T-helper 1 cell (primary cell): ENCODE data around the gene NAV3.

Source experiments
- DNase-seq, 5 donors: peaks; one replicate each; pipeline ENCODE4 v3.0.0-alpha.2; 2012 to 2020

NAV3 gene

DNA sequence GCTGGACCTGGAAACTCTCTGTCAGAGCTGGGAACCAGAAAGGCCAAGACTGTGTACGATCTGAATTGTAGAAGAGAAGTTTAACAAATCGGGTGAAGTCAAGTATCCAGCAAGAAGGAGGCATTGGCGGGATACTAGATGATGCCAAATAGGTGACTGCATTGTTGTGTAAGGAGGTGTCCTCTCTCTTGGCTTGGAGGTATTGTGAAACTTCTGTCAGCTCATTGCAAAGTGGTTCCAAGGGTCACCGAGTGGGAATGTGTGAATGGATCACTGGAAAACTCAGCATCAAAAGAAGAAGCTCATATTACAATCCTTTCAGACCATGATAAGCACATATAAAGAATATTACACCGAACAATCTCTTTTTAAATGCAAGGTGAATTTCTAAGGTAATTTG lies 11.7 kb downstream of the NAV3 start:
- no peak for DNase-seq

DNA sequence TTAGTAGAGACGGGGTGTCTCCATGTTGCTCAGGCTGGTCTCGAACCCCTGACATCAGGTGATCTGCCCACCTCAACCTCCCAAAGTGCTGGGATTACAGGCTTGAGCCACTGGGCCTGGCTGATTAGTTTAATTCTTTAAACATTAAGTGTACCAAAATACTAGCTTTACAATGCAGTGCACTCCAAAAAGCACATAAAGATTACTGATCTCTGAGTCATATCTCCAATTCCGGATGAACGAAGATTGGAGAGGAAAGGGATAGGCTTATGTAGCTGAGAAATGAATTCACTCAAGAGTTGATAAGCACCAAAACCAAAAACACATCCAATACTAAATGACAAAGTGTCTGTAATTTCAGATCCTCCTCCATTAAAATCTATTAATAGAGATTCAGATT lies 15.1 kb downstream of the NAV3 start:
- no peak for DNase-seq

DNA sequence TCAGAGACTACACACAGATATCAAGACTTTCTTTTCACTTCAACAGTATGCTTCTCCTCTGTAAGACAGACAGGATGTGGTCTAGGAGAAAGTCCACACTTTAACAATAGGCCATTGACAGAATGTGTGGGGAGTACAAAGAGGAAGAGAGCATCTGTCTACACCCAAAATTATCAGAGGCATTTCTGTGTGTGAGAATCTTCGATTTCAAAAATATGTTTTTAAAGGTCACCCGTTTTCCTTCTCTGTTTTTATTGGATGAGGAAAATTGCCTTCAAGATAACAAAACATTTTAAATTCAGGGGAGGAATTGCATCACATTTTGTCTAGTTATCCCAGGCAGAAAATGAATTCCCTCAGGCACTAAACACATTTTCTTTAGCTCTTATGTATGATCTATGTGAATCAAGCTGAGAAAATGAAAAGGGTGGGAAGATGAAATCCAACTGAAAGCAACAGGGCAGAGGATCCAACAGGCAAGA lies 16.4 kb downstream of the NAV3 start:
- no peak for DNase-seq

DNA sequence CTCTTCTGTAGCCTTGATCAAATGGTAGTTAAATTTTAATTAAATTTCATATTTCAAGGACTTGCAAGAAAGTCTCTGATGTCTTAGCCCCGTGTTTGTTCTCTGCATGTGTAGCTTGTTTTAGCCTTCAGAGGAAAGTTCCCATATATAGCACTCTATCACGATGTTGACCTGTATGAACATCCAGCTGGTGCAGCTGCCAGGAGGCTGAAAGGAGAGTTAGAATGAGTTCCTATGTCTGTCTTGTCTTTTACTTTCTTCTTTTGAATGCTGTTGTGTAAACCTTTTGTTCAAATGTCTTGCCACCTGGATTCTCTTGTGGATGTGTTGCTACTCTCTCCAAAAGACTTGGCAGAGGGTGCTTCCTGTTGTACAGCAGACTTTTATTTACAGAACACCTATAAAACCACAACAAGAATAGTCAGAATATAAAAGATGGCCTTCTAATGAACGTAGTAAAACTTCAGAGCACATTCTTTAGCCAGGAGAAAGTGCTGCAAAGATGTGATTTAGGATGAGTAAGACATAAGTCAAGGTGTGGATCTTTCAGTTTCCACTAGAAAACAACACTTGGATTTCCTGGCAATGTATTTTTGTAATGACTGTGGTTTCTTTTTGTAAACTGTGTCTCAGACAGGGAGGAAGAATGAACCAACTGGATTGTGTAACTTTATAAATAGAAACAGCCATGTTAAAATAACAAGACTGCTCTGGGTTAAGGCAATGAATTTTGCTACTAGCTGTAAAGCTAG lies 17.2 kb downstream of the NAV3 start:
- DNase-seq: no peak

DNA sequence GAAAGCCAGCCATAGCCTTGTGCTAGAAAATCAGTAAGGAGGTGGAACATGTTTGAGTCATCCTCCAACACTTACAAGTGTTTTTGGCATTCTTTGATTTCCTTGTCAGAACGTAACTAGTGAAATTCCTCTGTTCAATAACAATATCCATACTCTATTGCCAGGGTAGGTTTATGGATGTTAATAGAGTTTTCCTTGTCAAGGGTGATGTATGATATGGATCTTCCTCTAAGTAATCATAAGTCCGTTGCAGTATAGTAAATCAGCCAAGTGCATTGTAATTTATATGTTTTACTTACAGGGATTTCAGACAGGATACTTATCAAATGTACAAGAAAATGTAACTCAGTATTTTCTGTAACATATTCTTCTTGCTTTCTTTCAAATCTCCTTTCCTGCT lies 19.4 kb downstream of the NAV3 start:
- DNase-seq: no peak

DNA sequence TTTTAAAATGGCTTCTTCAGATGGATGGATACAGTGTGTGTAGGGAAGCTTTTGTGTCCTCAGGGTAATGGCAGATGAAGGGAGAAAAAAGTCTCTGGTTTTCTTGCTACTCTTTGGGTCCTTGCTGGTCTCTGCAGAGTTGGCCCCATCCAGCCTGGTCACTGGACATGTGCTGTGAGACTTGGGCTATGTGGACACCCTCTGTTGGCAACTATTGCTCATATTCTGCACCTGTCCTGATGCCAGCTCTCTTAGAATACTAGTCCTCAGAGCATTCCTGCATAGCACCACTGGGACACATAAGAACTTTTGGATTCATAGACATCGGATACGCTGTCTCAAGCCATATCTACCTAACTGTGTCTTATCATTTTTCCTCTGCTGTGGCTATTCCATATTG lies 20.0 kb downstream of the NAV3 start:
- DNase-seq: no peak

DNA sequence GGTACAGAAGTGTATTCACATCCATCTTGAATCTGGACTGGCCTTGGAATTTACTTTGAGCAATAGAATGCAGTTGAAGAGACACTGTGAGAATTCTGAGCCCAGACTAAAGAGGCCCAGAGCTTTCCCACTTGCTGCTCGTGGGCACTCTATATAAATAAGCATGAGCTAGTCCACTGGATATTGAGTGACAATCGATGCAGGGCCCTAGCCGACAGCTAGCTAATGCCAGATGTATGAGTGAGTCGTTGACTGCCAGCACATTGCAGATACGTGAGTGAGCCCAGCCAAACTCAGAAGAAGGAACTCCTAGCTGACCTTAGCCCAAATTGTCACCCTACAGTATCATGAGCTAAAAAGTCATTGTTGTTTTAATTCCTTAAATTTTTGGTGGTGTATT lies 24.9 kb downstream of the NAV3 start:
- no peak for DNase-seq

DNA sequence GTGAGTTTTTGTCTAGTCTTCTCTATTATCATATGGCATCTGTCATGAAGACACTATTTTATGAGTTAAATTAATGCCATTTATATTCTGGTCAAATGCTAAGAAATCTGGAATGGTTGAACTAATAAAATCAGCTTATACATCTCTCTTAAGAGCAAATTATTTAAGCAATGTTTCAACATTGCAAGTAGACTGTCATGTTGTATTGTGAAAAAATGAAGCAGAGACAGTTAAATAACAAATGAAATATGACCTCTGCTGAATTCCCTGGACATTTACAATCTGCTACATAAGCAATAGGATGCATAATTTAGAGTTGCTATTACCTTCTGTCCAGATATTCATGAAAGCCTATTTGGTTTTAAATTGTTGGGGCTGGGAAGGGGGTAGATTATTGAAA lies 30.6 kb downstream of the NAV3 start:
- DNase-seq: no peak

DNA sequence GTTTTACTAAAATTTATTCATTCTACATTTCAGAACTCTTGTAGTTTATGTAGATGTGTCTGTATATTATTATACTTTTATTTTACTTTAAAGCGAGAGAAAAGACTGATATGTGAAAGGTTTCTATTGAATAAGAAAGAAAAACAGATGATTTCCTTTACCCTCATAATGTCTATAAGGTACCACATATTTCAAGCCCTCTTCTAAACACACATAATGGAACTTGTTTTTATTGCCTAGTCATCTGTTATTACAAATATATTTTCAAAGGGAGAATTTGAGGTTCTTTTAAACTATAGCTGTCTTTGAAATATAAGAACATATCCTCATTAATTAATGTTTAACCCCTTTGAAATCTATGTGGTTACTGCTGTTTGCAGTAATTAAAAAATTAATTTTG lies 34.5 kb downstream of the NAV3 start:
- DNase-seq: no peak

DNA sequence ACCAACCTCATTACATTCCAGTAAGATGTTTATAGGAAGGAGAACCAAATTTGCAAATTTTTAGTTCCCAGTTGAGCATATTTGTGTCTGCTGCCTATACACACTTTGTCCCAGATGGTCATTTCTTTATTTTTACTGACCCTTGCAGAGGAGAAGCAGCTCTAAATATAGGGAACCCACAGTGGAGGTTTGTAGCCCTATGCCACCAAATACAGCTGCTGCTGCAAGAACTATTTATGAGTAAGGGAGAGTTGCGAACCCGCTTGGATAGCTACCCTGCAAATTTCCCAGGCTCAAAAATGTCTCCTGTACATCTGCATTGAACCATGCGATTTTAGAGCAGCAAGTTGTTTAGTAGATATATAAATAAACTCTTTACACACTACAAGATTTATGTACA lies 48.2 kb downstream of the NAV3 start:
- no peak for DNase-seq

DNA sequence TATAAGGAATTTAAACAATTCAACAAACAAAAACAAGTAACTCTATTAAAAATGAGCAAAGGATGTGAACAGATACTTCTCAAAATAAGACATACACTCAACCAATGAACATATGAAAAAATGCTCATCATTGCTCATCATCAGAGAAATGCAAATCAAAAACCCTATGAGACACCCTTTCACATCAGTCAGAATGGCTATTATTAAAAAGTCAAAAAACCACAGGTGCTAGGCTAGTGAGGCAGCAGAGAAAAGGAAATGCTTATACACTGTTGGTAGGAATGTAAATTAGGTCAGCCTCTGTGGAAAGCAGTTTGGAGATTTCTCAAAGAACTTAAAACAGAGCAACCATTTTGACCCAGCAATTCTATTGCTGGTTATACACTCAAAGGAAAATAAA lies 52.0 kb downstream of the NAV3 start:
- no peak for DNase-seq

DNA sequence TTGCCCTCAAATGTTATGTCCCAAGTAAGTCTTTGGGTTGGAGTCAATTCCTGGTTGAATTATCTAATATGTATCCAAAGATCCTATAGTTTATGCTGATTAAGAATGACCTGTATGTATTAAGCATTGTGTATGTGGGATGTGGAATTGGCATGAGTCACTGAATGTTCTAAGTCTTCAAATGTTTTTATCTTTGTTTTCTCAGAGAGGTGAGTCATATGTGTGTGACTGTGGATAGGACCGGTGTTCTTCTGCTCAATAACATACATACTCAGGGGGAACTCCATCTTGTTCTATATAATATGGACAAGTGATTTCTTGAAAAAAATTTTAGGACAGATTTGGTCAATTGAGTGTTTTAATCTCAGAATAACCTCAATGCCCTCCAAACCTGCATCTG lies 57.9 kb downstream of the NAV3 start:
- DNase-seq: no peak

DNA sequence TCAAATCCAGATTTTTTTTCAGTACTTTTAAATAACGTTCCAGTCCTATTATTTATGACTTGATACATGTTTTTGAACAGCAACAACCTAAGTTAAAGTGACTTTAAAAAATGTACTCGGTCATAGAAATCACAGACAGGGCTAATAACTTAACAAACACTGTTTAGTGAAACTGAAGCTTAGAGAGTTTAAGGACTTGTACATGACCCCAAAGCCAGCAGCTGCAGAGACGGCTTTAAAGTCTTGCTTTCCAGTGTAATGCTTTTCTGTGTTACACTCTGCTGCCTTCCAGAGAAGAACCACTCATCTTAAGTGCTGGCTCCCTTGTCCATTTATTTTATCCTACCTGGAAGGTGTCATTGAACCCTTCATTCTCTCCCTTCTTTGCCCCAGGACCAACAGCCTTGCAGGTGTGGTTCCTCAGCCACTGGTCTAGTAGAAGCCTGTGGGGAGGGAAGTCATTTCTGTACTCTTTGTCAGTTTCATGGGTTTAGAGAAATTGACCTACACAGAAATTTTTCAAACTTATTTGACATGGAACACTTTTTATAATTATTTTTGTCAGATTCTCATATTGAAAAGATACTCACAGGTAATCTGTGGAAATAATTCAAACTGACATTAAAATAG lies 60.9 kb downstream of the NAV3 start:
- DNase-seq: no peak

DNA sequence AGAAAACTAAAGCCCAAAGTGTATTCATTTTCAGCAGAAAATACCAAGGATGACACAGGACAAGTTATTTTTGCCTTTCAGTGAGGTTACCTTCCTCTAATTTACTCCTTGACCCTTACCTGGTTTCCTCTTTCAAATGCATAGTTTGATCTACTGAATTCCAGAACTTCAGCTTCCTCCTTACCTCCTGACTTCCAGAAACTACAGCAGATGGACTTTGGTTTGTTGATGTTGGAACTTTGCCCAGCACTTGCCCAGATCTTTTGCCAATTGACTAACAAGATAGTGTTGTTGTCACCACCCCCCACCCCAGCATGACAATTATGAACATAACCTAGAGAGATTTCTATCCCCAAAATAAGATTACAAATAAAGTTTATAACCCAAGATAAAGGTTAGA lies 63.2 kb downstream of the NAV3 start:
- DNase-seq: no peak

DNA sequence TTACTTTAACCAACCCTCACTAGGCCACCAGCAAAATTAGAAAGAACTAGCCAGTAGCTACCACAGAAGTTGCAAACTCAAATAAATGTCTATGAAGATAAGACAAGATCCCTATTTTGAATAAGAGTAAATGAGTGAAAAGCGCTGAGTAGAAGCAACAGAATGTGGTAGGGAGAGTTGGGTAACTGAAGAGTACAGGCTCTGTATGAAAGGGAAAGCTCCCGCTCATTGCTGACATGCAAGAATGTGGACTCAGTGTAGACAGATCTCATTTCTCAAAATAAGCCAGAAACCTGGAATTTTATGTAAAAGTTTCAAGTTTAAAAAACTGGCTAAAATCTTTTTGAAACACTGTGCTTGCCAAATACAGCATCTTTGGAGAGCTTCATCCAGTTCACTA lies 63.9 kb downstream of the NAV3 start:
- no peak for DNase-seq

DNA sequence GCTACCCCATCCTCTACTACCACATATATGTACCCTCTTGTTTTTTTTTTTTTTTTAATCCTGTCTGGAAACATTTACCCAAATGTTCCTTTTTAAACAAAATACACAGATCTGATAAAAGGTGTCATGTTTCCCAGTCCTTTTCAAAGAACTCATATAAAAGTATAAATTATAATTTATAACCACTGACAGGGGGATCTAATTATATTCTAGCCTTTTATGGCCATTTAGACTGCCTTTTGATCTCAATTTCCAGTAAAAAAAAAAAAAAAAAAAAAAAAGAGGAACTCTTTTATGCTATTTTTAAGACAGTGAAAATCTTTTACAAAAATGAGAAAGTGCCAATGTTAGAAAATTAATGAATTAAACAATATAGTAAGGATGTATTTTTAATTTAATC lies 65.0 kb downstream of the NAV3 start:
- no peak for DNase-seq

DNA sequence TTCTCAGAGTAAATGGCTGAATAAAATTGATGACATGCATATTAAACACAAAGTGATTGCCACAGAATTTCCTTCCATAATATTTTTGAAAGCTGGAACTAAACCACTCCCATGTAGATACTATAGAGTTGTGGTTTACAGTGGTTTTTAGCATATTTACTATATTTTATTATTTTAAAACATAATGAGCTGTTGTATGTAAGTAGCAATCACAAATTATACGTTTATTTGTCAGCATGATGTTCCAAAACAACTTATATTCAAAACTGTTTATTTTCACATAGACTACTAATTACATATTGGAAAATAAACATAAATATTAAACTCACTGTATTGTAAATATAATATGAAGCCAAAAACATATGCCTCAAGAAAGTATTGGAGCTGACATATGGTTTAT lies 77.2 kb downstream of the NAV3 start:
- DNase-seq: no peak

DNA sequence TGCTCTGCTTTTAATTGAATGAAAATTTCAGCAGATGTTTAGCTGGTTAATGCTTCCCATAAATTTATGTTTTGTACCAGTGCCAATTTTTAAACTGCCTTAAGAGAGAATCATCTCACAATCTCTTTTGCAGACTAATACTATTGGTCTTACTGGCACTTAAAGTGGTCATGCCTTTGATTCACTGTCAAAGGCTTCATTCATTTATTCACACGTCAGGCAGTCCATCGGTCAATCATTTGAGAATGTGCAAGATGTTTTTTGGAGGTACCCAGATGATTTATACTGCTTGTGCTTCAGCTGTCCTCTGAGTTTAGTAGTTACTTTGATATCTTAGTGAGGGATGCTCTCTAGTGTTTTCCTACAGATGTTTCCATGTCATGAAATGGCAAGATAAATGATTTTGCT lies 83.4 kb downstream of the NAV3 start:
- DNase-seq: no peak

DNA sequence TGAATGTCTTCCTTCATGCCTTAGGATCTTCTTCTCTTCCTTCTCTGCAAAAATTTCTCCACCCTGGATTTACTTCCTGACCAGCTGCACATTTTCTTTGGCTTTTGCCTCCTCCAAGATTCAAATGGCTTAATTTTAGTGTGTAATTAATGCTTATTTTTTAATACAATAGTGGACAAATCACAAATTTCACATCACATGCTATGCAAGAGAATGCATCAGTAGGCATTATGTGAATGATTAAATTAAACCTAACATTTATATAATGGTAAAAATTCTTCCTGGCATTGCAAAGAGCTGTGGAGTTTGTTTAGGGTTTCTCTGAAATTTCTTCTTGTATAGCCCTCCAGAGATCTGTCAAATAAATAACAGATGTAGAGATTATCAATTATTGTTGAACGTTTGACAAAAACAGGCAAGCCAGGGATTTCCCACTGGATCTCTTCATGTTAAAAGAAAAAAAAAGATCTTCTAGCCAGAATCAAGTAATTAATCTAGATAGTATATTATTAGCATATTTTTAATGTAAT lies 84.4 kb downstream of the NAV3 start:
- DNase-seq: no peak

DNA sequence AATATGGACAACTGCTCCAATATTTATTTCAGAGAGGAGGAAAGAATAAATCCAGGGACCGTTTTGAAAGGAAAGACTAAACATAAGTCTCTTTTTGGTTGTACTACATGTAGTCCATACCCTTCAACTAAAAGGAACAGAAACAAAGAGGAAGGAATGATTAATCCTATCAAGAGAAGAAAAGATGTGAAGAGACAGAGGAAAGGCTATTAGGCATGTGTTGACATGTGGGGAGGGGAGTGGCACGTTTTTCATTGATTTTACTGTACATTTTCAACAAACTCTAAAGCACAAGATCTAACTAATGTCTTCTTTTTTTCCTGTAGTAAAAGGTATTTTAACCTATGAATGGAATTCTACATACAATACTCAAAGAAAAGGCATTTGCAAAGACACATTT lies 85.6 kb downstream of the NAV3 start:
- no peak for DNase-seq

DNA sequence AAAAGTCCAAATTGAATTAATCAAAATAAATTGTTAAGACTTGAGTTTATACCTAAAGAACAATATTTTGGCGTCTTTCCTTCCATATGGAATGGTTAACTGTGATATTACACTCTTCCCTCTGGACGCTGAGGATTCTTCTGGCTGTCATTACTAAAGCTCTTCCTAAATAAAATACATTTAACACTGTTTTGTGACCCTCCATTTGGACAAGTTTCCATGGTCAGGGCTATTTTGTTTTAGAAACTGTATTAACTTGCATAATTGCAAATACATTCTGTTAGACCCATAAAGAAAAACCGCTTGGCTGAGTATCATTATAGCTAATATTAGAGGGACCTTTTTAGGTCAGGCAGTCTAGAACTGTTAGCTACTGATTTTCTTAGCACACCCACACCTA lies 87.4 kb downstream of the NAV3 start:
- DNase-seq: no peak

DNA sequence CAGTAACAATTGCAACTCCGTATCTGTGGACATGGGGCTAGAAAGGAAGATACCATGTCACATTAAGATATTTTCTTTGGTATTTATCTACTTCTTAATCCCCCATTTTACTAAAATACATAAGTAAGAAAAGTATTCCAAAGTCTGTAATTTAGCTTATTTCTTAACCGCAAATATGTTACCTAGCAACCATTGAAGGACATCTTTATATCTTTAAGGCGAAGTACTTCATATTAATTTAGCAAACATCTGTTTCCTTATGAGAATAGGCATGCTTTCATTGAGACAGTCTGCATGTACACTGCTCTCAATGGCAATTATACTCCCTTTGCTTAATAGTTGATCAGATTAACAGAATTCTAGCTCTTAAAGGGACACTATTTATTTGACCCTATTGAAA lies 88.8 kb downstream of the NAV3 start:
- DNase-seq: no peak

DNA sequence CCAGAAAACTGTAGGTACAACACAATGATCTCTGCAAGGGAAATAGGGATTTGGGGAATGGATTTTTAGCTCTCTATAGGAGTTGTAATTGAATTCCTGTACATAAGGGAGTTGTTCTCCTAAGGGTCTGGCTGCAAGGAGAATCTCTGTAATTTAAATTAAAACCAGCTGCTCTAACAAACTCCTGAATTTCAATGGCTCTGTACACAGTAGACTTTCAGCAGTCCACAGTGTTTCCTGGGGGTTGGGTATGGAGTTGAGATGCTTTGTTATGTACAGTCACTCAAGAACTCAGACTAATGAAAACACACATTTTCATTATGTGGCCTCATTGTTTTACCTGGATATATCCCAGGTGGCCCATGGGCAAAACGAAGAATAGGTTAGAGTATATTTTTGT lies 93.2 kb downstream of the NAV3 start:
- DNase-seq: no peak

DNA sequence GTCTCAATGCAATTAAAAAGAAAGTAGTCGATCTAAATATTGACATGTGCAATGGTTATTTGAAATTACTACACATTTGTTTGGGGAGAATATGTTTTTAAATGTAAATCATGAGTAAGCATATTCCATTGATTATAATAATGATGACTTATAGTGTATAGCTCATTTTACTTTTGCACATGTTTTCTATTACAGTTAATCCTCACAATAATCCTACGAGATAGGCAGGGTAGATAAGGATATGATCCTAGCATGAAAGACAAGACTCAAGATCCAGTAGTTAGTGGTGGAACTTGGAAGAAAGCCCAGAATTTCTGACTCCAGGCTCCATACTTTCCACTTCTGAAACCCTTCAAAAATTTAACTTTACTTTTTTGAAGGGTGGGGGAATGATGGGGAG lies 94.0 kb downstream of the NAV3 start:
- no peak for DNase-seq
